PC-9 (cell line): ENCODE measurements around the gene GDF10.

Experiments used
- EZH2 ChIP-seq: fragments of 200-600 bp; sonication (generic); IDR thresholded peaks from 2 replicates; pipeline ENCODE4 v1.8.0; 2017; ENCODE audit warnings: antibody characterized with exemption, low read depth
- TF ChIP-seq, protein P1 (sequence below): fragments of 200-600 bp; sonication (generic); conservative IDR thresholded peaks from 2 replicates; pipeline ENCODE4 v1.6.1; 2017; ENCODE audit warnings: mixed run types, antibody characterized with exemption, mild to moderate bottlenecking, moderate library complexity

DNA sequence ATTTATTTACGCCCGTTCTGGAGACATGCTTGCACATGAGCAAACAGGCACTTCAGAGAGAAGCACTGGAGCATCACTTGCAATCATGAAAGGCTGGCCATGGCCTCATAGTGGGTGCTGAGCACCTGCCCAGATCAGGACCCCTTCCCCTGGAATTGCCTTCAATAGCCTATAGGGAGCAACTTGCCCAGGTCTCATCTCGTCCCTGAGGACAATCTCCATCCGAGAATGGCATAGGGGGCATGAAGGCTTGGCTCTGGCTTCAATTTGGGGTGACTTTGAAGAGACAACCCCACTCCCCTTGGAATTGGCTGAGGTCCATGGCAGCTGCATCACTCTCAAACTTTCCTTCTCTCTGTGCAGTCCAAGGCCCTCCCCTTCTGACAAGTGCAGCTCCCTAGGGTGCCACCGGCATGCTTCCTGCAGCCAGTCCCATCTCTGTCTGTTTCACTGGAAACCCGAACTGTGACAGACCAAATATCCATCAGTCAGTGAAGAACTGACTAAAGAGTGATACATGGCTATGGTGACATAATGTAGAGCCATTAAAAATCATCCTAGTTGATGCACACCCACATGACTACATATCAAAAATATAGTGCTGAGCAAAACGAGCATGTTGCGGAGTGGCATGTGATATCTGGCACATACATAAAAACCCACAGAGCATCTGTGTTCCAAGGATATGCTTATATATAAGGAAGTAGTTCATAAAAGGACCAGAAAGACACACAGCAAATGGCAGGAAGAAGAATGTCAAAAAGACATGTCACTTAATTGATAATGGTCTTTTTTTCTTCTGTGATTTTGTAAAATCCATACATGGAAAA is 34.7 kb downstream of the GDF10 start:
- TF ChIP-seq, protein P1, sequence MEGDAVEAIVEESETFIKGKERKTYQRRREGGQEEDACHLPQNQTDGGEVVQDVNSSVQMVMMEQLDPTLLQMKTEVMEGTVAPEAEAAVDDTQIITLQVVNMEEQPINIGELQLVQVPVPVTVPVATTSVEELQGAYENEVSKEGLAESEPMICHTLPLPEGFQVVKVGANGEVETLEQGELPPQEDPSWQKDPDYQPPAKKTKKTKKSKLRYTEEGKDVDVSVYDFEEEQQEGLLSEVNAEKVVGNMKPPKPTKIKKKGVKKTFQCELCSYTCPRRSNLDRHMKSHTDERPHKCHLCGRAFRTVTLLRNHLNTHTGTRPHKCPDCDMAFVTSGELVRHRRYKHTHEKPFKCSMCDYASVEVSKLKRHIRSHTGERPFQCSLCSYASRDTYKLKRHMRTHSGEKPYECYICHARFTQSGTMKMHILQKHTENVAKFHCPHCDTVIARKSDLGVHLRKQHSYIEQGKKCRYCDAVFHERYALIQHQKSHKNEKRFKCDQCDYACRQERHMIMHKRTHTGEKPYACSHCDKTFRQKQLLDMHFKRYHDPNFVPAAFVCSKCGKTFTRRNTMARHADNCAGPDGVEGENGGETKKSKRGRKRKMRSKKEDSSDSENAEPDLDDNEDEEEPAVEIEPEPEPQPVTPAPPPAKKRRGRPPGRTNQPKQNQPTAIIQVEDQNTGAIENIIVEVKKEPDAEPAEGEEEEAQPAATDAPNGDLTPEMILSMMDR = no peak
- TF ChIP-seq EZH2 = no peak
